Astrocyte (in vitro differentiated cells and primary cell): ENCODE measurements around the gene SRCIN1.

Source experiments
- CTCF ChIP-seq: IDR thresholded peaks from 2 replicates; pipeline ENCODE4 v1.5.1; 2011; ENCODE audit warnings: low read depth, mild to moderate bottlenecking, inconsistent platforms, low read length, moderate library complexity; ENCODE audit not compliant: insufficient read depth
- EZH2 ChIP-seq: IDR thresholded peaks from 2 replicates; pipeline ENCODE4 v1.6.1; 2012; ENCODE audit warnings: mild to moderate bottlenecking, low read length, inconsistent platforms; ENCODE audit not compliant: insufficient read depth

GRCh38 chr17:38544839-38545209 is 60.9 kb downstream of the SRCIN1 start:
- TF ChIP-seq CTCF (no peak), EZH2 (no peak)
